ENCODE results near the gene EFCAB14. TPM values are rescaled to one million over a fixed set of nuclear protein-coding genes. Genes with fewer than 3 reads are reported as not detected.

The EFCAB14 gene
- polyA plus RNA-seq, 1 donor (not counting 4 experiments of a cell fraction or from before 2014, with no cell fraction given), result 61.8 TPM

GRCh38 chr1:46717654-46718053 lies 1.3 kb downstream of the EFCAB14 start:
- H3K9me3 ChIP-seq (ENCODE audit: control insufficient read depth, low read depth, low read length), result no peaks in the 10 kb centered on the region
- peak overlapping the region; percentile 91 for H3K4me2 ChIP-seq (ENCODE audit: control insufficient read depth, extremely low read depth, insufficient read depth, low read depth, low read length)
- H4K20me1 ChIP-seq (ENCODE audit: control insufficient read depth, extremely low read depth, insufficient read depth, low read length), result no peaks in the 10 kb centered on the region
- no peak for DNase-seq (ENCODE audit: low read depth, low spot score)
- H3K9me1 ChIP-seq (ENCODE audit: control insufficient read depth, extremely low read depth, insufficient read depth, low read length), result no peaks in the 10 kb centered on the region
- no peak overlapping the region for H2AFZ ChIP-seq (ENCODE audit: control insufficient read depth, low read length)
- TF ChIP-seq EZH2 (IDR thresholded peaks at IDR 0.05; ENCODE audit: low read length) (no peak), CTCF (optimal IDR thresholded peaks at IDR 0.05 in 1 of 3, IDR thresholded peaks at IDR 0.05 in 1 of 3, conservative IDR thresholded peaks at IDR 0.05 in 1 of 3; ENCODE audit: extremely low read depth in 1 of 3, insufficient read depth in 2 of 3, low read length in 3 of 3) (no peak)
- peaks cover 22% of the 10 kb centered on the region for H3K4me1 ChIP-seq (ENCODE audit: control insufficient read depth, extremely low read depth, insufficient read depth, low read length)
- H3K27me3 ChIP-seq (ENCODE audit: control insufficient read depth, extremely low read depth, insufficient read depth, low read length), result no peaks in the 10 kb centered on the region
- dilution Hi-C loops (cut with MboI; ENCODE audit: extremely low pct_ligation_motif_present, low sequenced_read_pairs), result no loop called here
- no peak for FAIRE-seq
- H3K4me3 ChIP-seq (ENCODE audit: control insufficient read depth in 2 of 3, extremely low read depth in 1 of 3, insufficient read depth in 2 of 3, low read depth in 1 of 3, low read length in 3 of 3), result peak overlapping the region; percentile 82 to 86 (median 86)
- peaks cover 38% of the 10 kb centered on the region for H3K79me2 ChIP-seq (ENCODE audit: control insufficient read depth, insufficient read depth, low read length)
- H3K36me3 ChIP-seq (ENCODE audit: control insufficient read depth in 2 of 2, extremely low read depth in 1 of 2, insufficient read depth in 2 of 2, low read length in 2 of 2), result peaks cover 10 to 18% of the 10 kb centered on the region in 2 experiments
- no peak overlapping the region for H3K27ac ChIP-seq (ENCODE audit: control insufficient read depth, insufficient read depth, low read length)
- peak overlapping the region; percentile 88 for H3K9ac ChIP-seq (ENCODE audit: control insufficient read depth, extremely low read depth, insufficient read depth, low read length)

DNA sequence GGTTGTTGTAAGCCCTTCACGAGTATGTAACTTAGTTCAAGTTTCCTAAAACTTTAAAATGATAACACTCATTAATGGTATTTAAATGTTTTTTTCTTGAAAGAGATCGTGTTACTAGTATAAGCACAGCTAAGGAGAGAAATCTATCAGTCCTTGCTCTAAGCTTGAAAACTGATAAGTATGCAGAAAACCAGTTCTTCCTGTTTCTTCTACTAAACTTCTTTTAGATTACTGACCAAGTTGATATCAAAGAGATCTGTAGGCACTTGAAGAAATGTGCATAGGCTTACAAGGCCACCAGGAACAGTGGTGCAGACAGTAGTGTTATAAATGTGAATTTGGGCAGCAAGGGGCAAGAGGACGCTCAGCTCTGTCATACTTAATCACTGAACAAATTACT lies 3.9 kb downstream of the EFCAB14 start:
- DNase-seq (ENCODE audit: low read depth, low spot score), result no peak
- no peak for TF ChIP-seq EZH2 (IDR thresholded peaks at IDR 0.05; ENCODE audit: low read length)
- TF ChIP-seq CTCF (optimal IDR thresholded peaks at IDR 0.05 in 1 of 3, IDR thresholded peaks at IDR 0.05 in 1 of 3, conservative IDR thresholded peaks at IDR 0.05 in 1 of 3; ENCODE audit: extremely low read depth in 1 of 3, insufficient read depth in 2 of 3, low read length in 3 of 3), result no peak
- H3K9me1 ChIP-seq (ENCODE audit: control insufficient read depth, extremely low read depth, insufficient read depth, low read length), result no peaks in the 10 kb centered on the region
- H3K36me3 ChIP-seq (ENCODE audit: control insufficient read depth in 2 of 2, extremely low read depth in 1 of 2, insufficient read depth in 2 of 2, low read length in 2 of 2), result peaks cover 14 to 18% of the 10 kb centered on the region in 2 experiments
- no peak overlapping the region for H2AFZ ChIP-seq (ENCODE audit: control insufficient read depth, low read length)
- no peak overlapping the region for H3K4me2 ChIP-seq (ENCODE audit: control insufficient read depth, extremely low read depth, insufficient read depth, low read depth, low read length)
- no peak for FAIRE-seq
- H3K9me3 ChIP-seq (ENCODE audit: control insufficient read depth, low read depth, low read length), result no peaks in the 10 kb centered on the region
- no peaks in the 10 kb centered on the region for H3K27me3 ChIP-seq (ENCODE audit: control insufficient read depth, extremely low read depth, insufficient read depth, low read length)
- H3K4me1 ChIP-seq (ENCODE audit: control insufficient read depth, extremely low read depth, insufficient read depth, low read length), result peaks cover 22% of the 10 kb centered on the region
- no peak overlapping the region for H3K4me3 ChIP-seq (ENCODE audit: control insufficient read depth in 2 of 3, extremely low read depth in 1 of 3, insufficient read depth in 2 of 3, low read depth in 1 of 3, low read length in 3 of 3)
- H3K9ac ChIP-seq (ENCODE audit: control insufficient read depth, extremely low read depth, insufficient read depth, low read length), result no peak overlapping the region
- peaks cover 40% of the 10 kb centered on the region for H3K79me2 ChIP-seq (ENCODE audit: control insufficient read depth, insufficient read depth, low read length)
- no peak overlapping the region for H3K27ac ChIP-seq (ENCODE audit: control insufficient read depth, insufficient read depth, low read length)
- H4K20me1 ChIP-seq (ENCODE audit: control insufficient read depth, extremely low read depth, insufficient read depth, low read length), result no peaks in the 10 kb centered on the region
- dilution Hi-C loops (cut with MboI; ENCODE audit: extremely low pct_ligation_motif_present, low sequenced_read_pairs), result no loop called here

All from keratinocyte (primary cell).